Hepatocyte (in vitro differentiated cells): ENCODE data around the gene RNF2. TPM values are rescaled to one million over a fixed set of nuclear protein-coding genes. Genes with fewer than 3 reads are reported as not detected.
"Not testable (repeated sequence)": the region's sequence is repeated elsewhere in the genome, so short reads cannot be mapped to it uniquely, and the experiment has no call there.

ENCODE experiments used
- DNase-seq: peaks from one replicate; pipeline ENCODE4 v3.0.0-alpha.2; 2016; ENCODE audit warnings: low spot score
- H2AFZ ChIP-seq: fragments of 200-600 bp; sonication (generic); 2 replicates; pipeline ENCODE4 v1.6.0; 2016; ENCODE audit warnings: antibody characterized with exemption, mild to moderate bottlenecking
- H3K27ac ChIP-seq: fragments of 200-600 bp; sonication (generic); 2 replicates; pipeline ENCODE4 v1.5.1; 2016; ENCODE audit warnings: mild to moderate bottlenecking
- H3K27me3 ChIP-seq: fragments of 200-600 bp; sonication (generic); 2 replicates; pipeline ENCODE4 v1.6.1; 2016
- H3K36me3 ChIP-seq: fragments of 200-600 bp; sonication (generic); replicated peaks from 2 replicates; pipeline ENCODE4 v1.5.1; 2016; ENCODE audit warnings: low read depth; ENCODE audit not compliant: insufficient read depth
- H3K4me1 ChIP-seq: fragments of 200-600 bp; sonication (generic); 2 replicates; pipeline ENCODE4 v1.5.1; 2016; ENCODE audit warnings: mild to moderate bottlenecking, moderate library complexity; ENCODE audit not compliant: insufficient read depth
- H3K4me2 ChIP-seq: fragments of 200-600 bp; sonication (generic); 2 replicates; pipeline ENCODE4 v1.6.0; 2016
- H3K4me3 ChIP-seq: fragments of 200-600 bp; sonication (generic); 2 replicates; pipeline ENCODE4 v1.5.1; 2016; ENCODE audit warnings: mild to moderate bottlenecking
- H3K79me2 ChIP-seq: fragments of 200-600 bp; sonication (generic); 2 replicates; pipeline ENCODE4 v1.6.0; 2017; ENCODE audit warnings: mild to moderate bottlenecking
- H3K9me2 ChIP-seq: fragments of 200-600 bp; sonication (generic); replicated peaks from 2 replicates; pipeline ENCODE4 v1.6.0; 2017; ENCODE audit warnings: mild to moderate bottlenecking; ENCODE audit not compliant: insufficient read depth
- H3K9me3 ChIP-seq: fragments of 200-600 bp; sonication (generic); 2 replicates; pipeline ENCODE4 v1.5.1; 2016; ENCODE audit warnings: low read depth, mild to moderate bottlenecking
- H4K20me1 ChIP-seq: fragments of 200-600 bp; sonication (generic); 2 replicates; pipeline ENCODE4 v1.6.0; 2016; ENCODE audit warnings: mild to moderate bottlenecking; ENCODE audit not compliant: insufficient read depth, poor library complexity, severe bottlenecking
- CTCF ChIP-seq: fragments of 200-600 bp; sonication (generic); IDR thresholded peaks from 2 replicates; pipeline ENCODE4 v1.5.1; 2016; ENCODE audit warnings: antibody characterized with exemption, mild to moderate bottlenecking; ENCODE audit not compliant: poor library complexity
- EZH2 ChIP-seq: fragments of 200-600 bp; sonication (generic); IDR thresholded peaks from 2 replicates; pipeline ENCODE4 v1.6.1; 2016; ENCODE audit warnings: antibody characterized with exemption, mild to moderate bottlenecking, borderline replicate concordance
- EZH2phosphoT487 ChIP-seq: fragments of 200-600 bp; sonication (generic); IDR thresholded peaks from one replicate; pipeline ENCODE4 v1.6.1; 2018; ENCODE audit warnings: antibody characterized with exemption, mild to moderate bottlenecking, low read depth, moderate library complexity; ENCODE audit not compliant: unreplicated experiment, severe bottlenecking
- WGBS: methylation state at CpG from one replicate; pipeline ENCODE4 v1.1.6; 2016; ENCODE audit warnings: low lambda C conversion rate; ENCODE audit errors: missing lambda C conversion rate; 5-methylcytosine and 5-hydroxymethylcytosine counted together
- polyA plus RNA-seq: library from polyadenylated mRNA; unstranded; fragments of >200 nt; fragmentation: Nextera tagmentation; extraction: Ambion mirVana; gene quantifications from 2 replicates; pipeline ENCODE4 v1.2.1, GENCODE V29; 2016
- total RNA-seq: library from RNA; depleted of rRNA; stranded (reverse); fragments of >200 nt; gene quantifications from 2 replicates; pipeline ENCODE4 v1.2.3, GENCODE V29; 2014

The RNF2 gene
- total and polyA plus RNA-seq, 2 experiments from 2014 or later = 20.3 to 24.6 TPM

GRCh38 chr1:185059950-185060571 is 14.7 kb downstream of the RNF2 start:
- H3K36me3 ChIP-seq = no peaks in the 10 kb centered on the region
- WGBS = 96% methylated on average over 2 of the region's 2 CpGs
- no peak overlapping the region for H3K27ac ChIP-seq
- no peak overlapping the region for H3K4me2 ChIP-seq
- no peaks in the 10 kb centered on the region for H3K9me3 ChIP-seq
- H3K79me2 ChIP-seq = peaks cover 98% of the 10 kb centered on the region
- no peaks in the 10 kb centered on the region for H3K4me1 ChIP-seq
- no peak overlapping the region for H3K4me3 ChIP-seq
- H4K20me1 ChIP-seq = peaks cover 41% of the 10 kb centered on the region
- TF ChIP-seq CTCF (no peak), EZH2 (no peak), EZH2phosphoT487 (no peak)
- H3K27me3 ChIP-seq = no peaks in the 10 kb centered on the region
- no peak overlapping the region for H2AFZ ChIP-seq
- no peak for DNase-seq
- H3K9me2 ChIP-seq = no peaks in the 10 kb centered on the region

- Histone ChIP-seq H3K9me3 (no peaks in the 10 kb centered on the region), H3K4me1 (no peaks in the 10 kb centered on the region), H2AFZ (no peak overlapping the region), H3K9me2 (no peaks in the 10 kb centered on the region), H3K27ac (no peak overlapping the region), H4K20me1 (peaks cover 40% of the 10 kb centered on the region), H3K4me2 (no peak overlapping the region), H3K27me3 (no peaks in the 10 kb centered on the region), H3K4me3 (no peak overlapping the region), H3K36me3 (no peaks in the 10 kb centered on the region), H3K79me2 (peaks cover 98% of the 10 kb centered on the region)
- DNase-seq = no peak
- WGBS = 92% methylated on average over 1 of the region's 1 CpG
- TF ChIP-seq EZH2phosphoT487 (no peak), CTCF (no peak), EZH2 (no peak)
Observed at GRCh38 chr1:185062710-185063370, 17.5 kb downstream of the RNF2 start.

- Histone ChIP-seq H3K36me3 (no peaks in the 10 kb centered on the region), H4K20me1 (peaks cover 36% of the 10 kb centered on the region), H2AFZ (no peak overlapping the region), H3K4me1 (no peaks in the 10 kb centered on the region), H3K27ac (no peak overlapping the region), H3K4me2 (no peak overlapping the region), H3K9me3 (no peaks in the 10 kb centered on the region), H3K9me2 (no peaks in the 10 kb centered on the region), H3K27me3 (no peaks in the 10 kb centered on the region), H3K79me2 (peaks cover 98% of the 10 kb centered on the region), H3K4me3 (no peak overlapping the region)
- 98% methylated on average over 2 of the region's 2 CpGs for WGBS
- no peak for TF ChIP-seq EZH2phosphoT487
- TF ChIP-seq CTCF = no peak
- TF ChIP-seq EZH2 = no peak
- no peak for DNase-seq
Observed at GRCh38 chr1:185063719-185064118, 18.4 kb downstream of the RNF2 start.

- WGBS = 96% methylated on average over 3 of the region's 3 CpGs
- not testable (repeated sequence) for H3K9me2 ChIP-seq, DNase-seq, H3K36me3 ChIP-seq, H2AFZ ChIP-seq, H3K4me1 ChIP-seq, H3K4me3 ChIP-seq, H3K9me3 ChIP-seq, H3K27ac ChIP-seq, H3K4me2 ChIP-seq, H3K27me3 ChIP-seq
- H4K20me1 ChIP-seq = peaks cover 24% of the 10 kb centered on the region
- peaks cover 98% of the 10 kb centered on the region for H3K79me2 ChIP-seq
Observed at GRCh38 chr1:185065006-185065405, 19.6 kb downstream of the RNF2 start.
